HEK293 (cell line): ENCODE measurements around the gene TUBGCP3.

ENCODE experiments used
- CTCF ChIA-PET: fragments of 350-600 bp; formaldehyde crosslinking; extraction: SDS; loops from one replicate; lab custom pipeline; 2021; ENCODE audit warnings: antibody characterized with exemption; lab: Yijun Ruan, JAX
- POLR2A ChIA-PET: fragments of 300-600 bp; formaldehyde crosslinking; extraction: SDS; loops from one replicate; lab custom pipeline; 2020; ENCODE audit warnings: antibody characterized with exemption, inconsistent platforms; lab: Yijun Ruan, JAX
- H3K27ac ChIP-seq: fragments of 200-500 bp; sonication (Bioruptor generic); 2 replicates; pipeline ENCODE4 v1.5.1; 2014; ENCODE audit warnings: low read depth, low read length, control low read depth, inconsistent platforms; ENCODE audit errors: extremely low read depth
- H3K36me3 ChIP-seq, 2 experiments: fragments of 200-500 bp in 1 of 2; sonication (Bioruptor generic) in 1 of 2; 1 replicate in 1 of 2; 2 replicates in 1 of 2; pipeline ENCODE4 v1.5.1; 2014 to 2017; ENCODE audit warnings: inconsistent platforms in 2 of 2, low read length in 2 of 2; ENCODE audit not compliant: control insufficient read depth in 2 of 2, insufficient read depth in 1 of 2
- H3K4me1 ChIP-seq: fragments of 200-500 bp; sonication (Bioruptor generic); 2 replicates; pipeline ENCODE4 v1.5.1; 2014; ENCODE audit warnings: mild to moderate bottlenecking, low read length, inconsistent platforms; ENCODE audit not compliant: control insufficient read depth, insufficient read depth
- H3K4me3 ChIP-seq: 2 replicates; pipeline ENCODE4 v1.5.1; 2011; ENCODE audit warnings: low read depth, mild to moderate bottlenecking, control low read depth, low read length, moderate library complexity
- H3K9me3 ChIP-seq: fragments of 200-500 bp; sonication (Bioruptor generic); 2 replicates; pipeline ENCODE4 v1.5.1; 2014; ENCODE audit warnings: low read depth, low read length, inconsistent platforms; ENCODE audit not compliant: control insufficient read depth, insufficient read depth
- GLI2 ChIP-seq: fragments of 450-650 bp; formaldehyde crosslinking; IDR thresholded peaks from 2 replicates; pipeline ENCODE4; 2017; ENCODE audit warnings: missing biosample characterization, missing genetic modification characterization, low read depth, borderline replicate concordance
- KLF16 ChIP-seq: fragments of 450-650 bp; formaldehyde crosslinking; IDR thresholded peaks from 2 replicates; pipeline ENCODE4 v1.5.1; 2017; ENCODE audit warnings: missing biosample characterization, missing genetic modification characterization
- KLF7 ChIP-seq: fragments of 450-650 bp; formaldehyde crosslinking; IDR thresholded peaks from 2 replicates; pipeline ENCODE4 v1.5.1; 2016; ENCODE audit warnings: missing biosample characterization, missing genetic modification characterization, borderline replicate concordance
- MZF1 ChIP-seq: fragments of 450-650 bp; formaldehyde crosslinking; IDR thresholded peaks from 2 replicates; pipeline ENCODE4 v1.5.1; 2017; ENCODE audit warnings: missing biosample characterization, missing genetic modification characterization, borderline replicate concordance
- RBAK ChIP-seq: fragments of 450-650 bp; formaldehyde crosslinking; IDR thresholded peaks from 2 replicates; pipeline ENCODE4 v1.5.1; 2016; ENCODE audit warnings: missing biosample characterization, missing genetic modification characterization
- REPIN1 ChIP-seq: fragments of 450-650 bp; formaldehyde crosslinking; IDR thresholded peaks from 2 replicates; pipeline ENCODE4 v1.5.1; 2017; ENCODE audit warnings: missing biosample characterization, missing genetic modification characterization, low read depth
- SP2 ChIP-seq: fragments of 450-650 bp; formaldehyde crosslinking; IDR thresholded peaks from 2 replicates; pipeline ENCODE4 v1.5.1; 2016; ENCODE audit warnings: missing biosample characterization, missing genetic modification characterization
- SP7 ChIP-seq: fragments of 450-650 bp; formaldehyde crosslinking; IDR thresholded peaks from 2 replicates; pipeline ENCODE4 v1.5.1; 2016; ENCODE audit warnings: missing biosample characterization, missing genetic modification characterization
- ZBTB20 ChIP-seq: fragments of 450-650 bp; formaldehyde crosslinking; IDR thresholded peaks from 2 replicates; pipeline ENCODE4 v1.5.1; 2016; ENCODE audit warnings: missing biosample characterization, missing genetic modification characterization
- ZBTB7A ChIP-seq: fragments of 450-650 bp; formaldehyde crosslinking; IDR thresholded peaks from 2 replicates; pipeline ENCODE4 v1.5.1; 2016; ENCODE audit warnings: low read depth, missing biosample characterization, missing genetic modification characterization
- ZEB2 ChIP-seq: fragments of 450-650 bp; formaldehyde crosslinking; IDR thresholded peaks from 2 replicates; pipeline ENCODE4 v1.5.1; 2016; ENCODE audit warnings: missing biosample characterization, missing genetic modification characterization
- ZFHX2 ChIP-seq: fragments of 450-650 bp; formaldehyde crosslinking; conservative IDR thresholded peaks from 2 replicates; pipeline ENCODE4 v1.5.1; 2016; ENCODE audit warnings: missing biosample characterization, missing genetic modification characterization
- ZNF132 ChIP-seq: fragments of 450-650 bp; formaldehyde crosslinking; IDR thresholded peaks from 2 replicates; pipeline ENCODE4 v1.5.1; 2017; ENCODE audit warnings: missing biosample characterization, missing genetic modification characterization, borderline replicate concordance
- ZNF133 ChIP-seq: fragments of 450-650 bp; formaldehyde crosslinking; IDR thresholded peaks from 2 replicates; pipeline ENCODE4 v1.5.1; 2016; ENCODE audit warnings: missing biosample characterization, missing genetic modification characterization
- ZNF266 ChIP-seq: fragments of 450-650 bp; formaldehyde crosslinking; IDR thresholded peaks from 2 replicates; pipeline ENCODE4 v1.5.1; 2016; ENCODE audit warnings: missing biosample characterization, missing genetic modification characterization, low read depth
- ZNF324 ChIP-seq: fragments of 450-650 bp; formaldehyde crosslinking; IDR thresholded peaks from 2 replicates; pipeline ENCODE4 v1.5.1; 2016; ENCODE audit warnings: missing biosample characterization, missing genetic modification characterization
- ZNF37A ChIP-seq: fragments of 450-650 bp; IDR thresholded peaks from 2 replicates; pipeline ENCODE4 v1.5.1; 2018; ENCODE audit warnings: missing biosample characterization, missing genetic modification characterization
- ZNF394 ChIP-seq: fragments of 450-650 bp; formaldehyde crosslinking; IDR thresholded peaks from 2 replicates; pipeline ENCODE4 v1.5.1; 2016; ENCODE audit warnings: missing biosample characterization, missing genetic modification characterization, mild to moderate bottlenecking, moderate library complexity, borderline replicate concordance
- ZNF433 ChIP-seq: fragments of 450-650 bp; formaldehyde crosslinking; IDR thresholded peaks from 2 replicates; pipeline ENCODE4 v1.5.1; 2016; ENCODE audit warnings: missing biosample characterization, missing genetic modification characterization, low read depth
- ZNF501 ChIP-seq: fragments of 450-650 bp; formaldehyde crosslinking; IDR thresholded peaks from 2 replicates; pipeline ENCODE4 v1.5.1; 2016; ENCODE audit warnings: missing biosample characterization, missing genetic modification characterization
- ZNF529 ChIP-seq: fragments of 450-650 bp; formaldehyde crosslinking; IDR thresholded peaks from 2 replicates; pipeline ENCODE4 v1.5.1; 2017; ENCODE audit warnings: missing genetic modification characterization, missing biosample characterization; ENCODE audit not compliant: insufficient replicate concordance
- ZNF558 ChIP-seq: fragments of 450-650 bp; formaldehyde crosslinking; IDR thresholded peaks from 2 replicates; pipeline ENCODE4 v1.5.1; 2016; ENCODE audit warnings: missing biosample characterization, missing genetic modification characterization
- ZNF571 ChIP-seq: fragments of 450-650 bp; formaldehyde crosslinking; IDR thresholded peaks from 2 replicates; pipeline ENCODE4 v1.5.0; 2017; ENCODE audit warnings: missing biosample characterization, missing genetic modification characterization
- ZNF610 ChIP-seq: fragments of 450-650 bp; formaldehyde crosslinking; IDR thresholded peaks from 2 replicates; pipeline ENCODE4 v1.5.1; 2016; ENCODE audit warnings: missing biosample characterization, missing genetic modification characterization, borderline replicate concordance
- ZNF621 ChIP-seq: fragments of 450-650 bp; formaldehyde crosslinking; IDR thresholded peaks from 2 replicates; pipeline ENCODE4 v1.5.1; 2017; ENCODE audit warnings: missing biosample characterization, missing genetic modification characterization
- ZNF670 ChIP-seq: fragments of 450-650 bp; formaldehyde crosslinking; IDR thresholded peaks from 2 replicates; pipeline ENCODE4 v1.5.1; 2016; ENCODE audit warnings: missing biosample characterization, missing genetic modification characterization, low read depth
- ZNF785 ChIP-seq: fragments of 450-650 bp; formaldehyde crosslinking; IDR thresholded peaks from 2 replicates; pipeline ENCODE4 v1.5.1; 2016; ENCODE audit warnings: missing biosample characterization, missing genetic modification characterization
- ZNF843 ChIP-seq: fragments of 450-650 bp; formaldehyde crosslinking; IDR thresholded peaks from 2 replicates; pipeline ENCODE4 v1.5.1; 2016; ENCODE audit warnings: missing biosample characterization, missing genetic modification characterization
- ZSCAN16 ChIP-seq: fragments of 450-650 bp; formaldehyde crosslinking; IDR thresholded peaks from 2 replicates; pipeline ENCODE4 v1.5.1; 2016; ENCODE audit warnings: missing biosample characterization, missing genetic modification characterization
- TF ChIP-seq, protein P1 (sequence below): fragments of 450-650 bp; formaldehyde crosslinking; IDR thresholded peaks from 2 replicates; pipeline ENCODE4 v1.5.1; 2016; ENCODE audit warnings: missing biosample characterization, missing genetic modification characterization
- TF ChIP-seq, protein P2 (sequence below): fragments of 450-650 bp; formaldehyde crosslinking; IDR thresholded peaks from 2 replicates; pipeline ENCODE4; 2016; ENCODE audit warnings: missing biosample characterization, missing genetic modification characterization
- TF ChIP-seq, protein P3 (sequence below): fragments of 450-650 bp; formaldehyde crosslinking; IDR thresholded peaks from 2 replicates; pipeline ENCODE4 v1.5.1; 2016; ENCODE audit warnings: missing biosample characterization, missing genetic modification characterization
- TF ChIP-seq, protein P4 (sequence below): fragments of 450-650 bp; formaldehyde crosslinking; IDR thresholded peaks from 2 replicates; pipeline ENCODE4 v1.5.1; 2017; ENCODE audit warnings: missing biosample characterization, missing genetic modification characterization
- TF ChIP-seq, protein P5 (sequence below): fragments of 450-650 bp; formaldehyde crosslinking; IDR thresholded peaks from 2 replicates; pipeline ENCODE4 v1.5.1; 2016; ENCODE audit warnings: missing biosample characterization, missing genetic modification characterization

TUBGCP3 gene

DNA sequence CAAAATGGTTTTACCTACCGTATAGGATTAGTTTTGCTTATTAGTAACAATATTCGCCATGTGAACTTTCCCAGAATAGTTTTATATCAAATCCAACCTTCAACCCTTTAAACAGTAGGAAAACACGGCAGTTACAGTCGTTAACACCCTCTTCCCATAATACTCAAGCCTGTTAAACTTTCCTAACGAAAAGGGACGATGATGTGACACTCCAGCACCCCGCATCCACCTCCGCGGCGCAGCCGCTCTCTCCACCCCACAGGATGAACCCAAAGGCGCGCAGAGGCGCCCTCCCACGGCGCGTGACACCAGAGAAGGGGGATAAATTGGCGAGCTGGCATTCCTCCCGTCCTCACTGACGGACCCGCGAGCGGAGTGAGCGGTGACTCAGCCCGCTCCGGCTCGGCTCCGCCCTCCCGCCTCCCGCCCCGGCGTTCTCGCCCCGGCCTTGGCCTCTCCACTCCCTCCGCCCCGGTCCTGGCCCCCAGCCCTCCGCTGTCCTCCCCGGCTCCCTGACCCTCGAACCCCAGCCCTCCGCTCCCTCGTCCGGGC, 665 bp downstream of the TUBGCP3 start:
- ChIA-PET POLR2A (interaction anchor here (0.6 to 1.4 kb wide), 3 partner anchors 18 to 1077 kb away, joined by 3 to 9 read pairs (median 3); no protein-coding TSS in a partner anchor), CTCF (no interaction called here)
- H3K27ac ChIP-seq: peak overlapping the region; percentile 96
- TF ChIP-seq, protein P1, sequence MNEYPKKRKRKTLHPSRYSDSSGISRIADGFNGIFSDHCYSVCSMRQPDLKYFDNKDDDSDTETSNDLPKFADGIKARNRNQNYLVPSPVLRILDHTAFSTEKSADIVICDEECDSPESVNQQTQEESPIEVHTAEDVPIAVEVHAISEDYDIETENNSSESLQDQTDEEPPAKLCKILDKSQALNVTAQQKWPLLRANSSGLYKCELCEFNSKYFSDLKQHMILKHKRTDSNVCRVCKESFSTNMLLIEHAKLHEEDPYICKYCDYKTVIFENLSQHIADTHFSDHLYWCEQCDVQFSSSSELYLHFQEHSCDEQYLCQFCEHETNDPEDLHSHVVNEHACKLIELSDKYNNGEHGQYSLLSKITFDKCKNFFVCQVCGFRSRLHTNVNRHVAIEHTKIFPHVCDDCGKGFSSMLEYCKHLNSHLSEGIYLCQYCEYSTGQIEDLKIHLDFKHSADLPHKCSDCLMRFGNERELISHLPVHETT (tag by site-specific recombination): peak; percentile 52; the same call in 1 of the 2 replicates
- TF ChIP-seq, protein P2, sequence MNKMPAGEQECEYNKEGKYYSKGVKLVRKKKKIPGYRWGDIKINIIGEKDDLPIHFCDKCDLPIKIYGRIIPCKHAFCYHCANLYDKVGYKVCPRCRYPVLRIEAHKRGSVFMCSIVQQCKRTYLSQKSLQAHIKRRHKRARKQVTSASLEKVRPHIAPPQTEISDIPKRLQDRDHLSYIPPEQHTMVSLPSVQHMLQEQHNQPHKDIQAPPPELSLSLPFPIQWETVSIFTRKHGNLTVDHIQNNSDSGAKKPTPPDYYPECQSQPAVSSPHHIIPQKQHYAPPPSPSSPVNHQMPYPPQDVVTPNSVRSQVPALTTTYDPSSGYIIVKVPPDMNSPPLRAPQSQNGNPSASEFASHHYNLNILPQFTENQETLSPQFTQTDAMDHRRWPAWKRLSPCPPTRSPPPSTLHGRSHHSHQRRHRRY: no peak
- TF ChIP-seq ZNF132 (tag by site-specific recombination): no peak
- TF ChIP-seq ZBTB20 (tag by site-specific recombination): no peak
- TF ChIP-seq KLF7 (tag by site-specific recombination): 0 out of 2 replicates have a peak, but pooled peaks have one; percentile 30
- TF ChIP-seq ZSCAN16 (tag by site-specific recombination): no peak
- no peak for TF ChIP-seq ZNF133 (tag by site-specific recombination)
- 0 out of 2 replicates have a peak, but pooled peaks have one; percentile 7 for TF ChIP-seq ZNF37A
- TF ChIP-seq ZNF558 (tag by site-specific recombination): no peak
- peak; percentile 59 for TF ChIP-seq SP2 (tag by site-specific recombination)
- TF ChIP-seq, protein P3, sequence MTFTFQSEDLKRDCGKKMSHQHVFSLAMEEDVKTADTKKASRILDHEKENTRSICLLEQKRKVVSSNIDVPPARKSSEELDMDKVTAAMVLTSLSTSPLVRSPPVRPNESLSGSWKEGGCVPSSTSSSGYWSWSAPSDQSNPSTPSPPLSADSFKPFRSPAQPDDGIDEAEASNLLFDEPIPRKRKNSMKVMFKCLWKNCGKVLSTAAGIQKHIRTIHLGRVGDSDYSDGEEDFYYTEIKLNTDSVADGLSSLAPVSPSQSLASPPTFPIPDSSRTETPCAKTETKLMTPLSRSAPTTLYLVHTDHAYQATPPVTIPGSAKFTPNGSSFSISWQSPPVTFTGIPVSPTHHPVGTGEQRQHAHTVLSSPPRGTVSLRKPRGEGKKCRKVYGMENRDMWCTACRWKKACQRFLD: no peak
- TF ChIP-seq ZNF433 (tag by site-specific recombination): no peak
- TF ChIP-seq RBAK (tag by site-specific recombination): no peak
- TF ChIP-seq ZNF785 (tag by site-specific recombination): peak; percentile 37; the same call in 1 of the 2 replicates
- TF ChIP-seq ZNF529 (tag by site-specific recombination): no peak
- no peak for TF ChIP-seq REPIN1
- peak; percentile 67 for TF ChIP-seq SP7 (tag by site-specific recombination)
- TF ChIP-seq ZNF266 (tag by site-specific recombination): no peak
- peak; percentile 91 for TF ChIP-seq ZEB2 (tag by site-specific recombination)
- TF ChIP-seq ZNF621 (tag by site-specific recombination): no peak
- peak; percentile 85 for TF ChIP-seq ZNF324
- TF ChIP-seq ZNF571 (tag by site-specific recombination): no peak
- TF ChIP-seq ZNF670: no peak
- TF ChIP-seq, protein P4, sequence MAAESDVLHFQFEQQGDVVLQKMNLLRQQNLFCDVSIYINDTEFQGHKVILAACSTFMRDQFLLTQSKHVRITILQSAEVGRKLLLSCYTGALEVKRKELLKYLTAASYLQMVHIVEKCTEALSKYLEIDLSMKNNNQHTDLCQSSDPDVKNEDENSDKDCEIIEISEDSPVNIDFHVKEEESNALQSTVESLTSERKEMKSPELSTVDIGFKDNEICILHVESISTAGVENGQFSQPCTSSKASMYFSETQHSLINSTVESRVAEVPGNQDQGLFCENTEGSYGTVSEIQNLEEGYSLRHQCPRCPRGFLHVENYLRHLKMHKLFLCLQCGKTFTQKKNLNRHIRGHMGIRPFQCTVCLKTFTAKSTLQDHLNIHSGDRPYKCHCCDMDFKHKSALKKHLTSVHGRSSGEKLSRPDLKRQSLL: no peak
- peak; percentile 82 for TF ChIP-seq ZNF501 (tag by site-specific recombination)
- TF ChIP-seq, protein P5, sequence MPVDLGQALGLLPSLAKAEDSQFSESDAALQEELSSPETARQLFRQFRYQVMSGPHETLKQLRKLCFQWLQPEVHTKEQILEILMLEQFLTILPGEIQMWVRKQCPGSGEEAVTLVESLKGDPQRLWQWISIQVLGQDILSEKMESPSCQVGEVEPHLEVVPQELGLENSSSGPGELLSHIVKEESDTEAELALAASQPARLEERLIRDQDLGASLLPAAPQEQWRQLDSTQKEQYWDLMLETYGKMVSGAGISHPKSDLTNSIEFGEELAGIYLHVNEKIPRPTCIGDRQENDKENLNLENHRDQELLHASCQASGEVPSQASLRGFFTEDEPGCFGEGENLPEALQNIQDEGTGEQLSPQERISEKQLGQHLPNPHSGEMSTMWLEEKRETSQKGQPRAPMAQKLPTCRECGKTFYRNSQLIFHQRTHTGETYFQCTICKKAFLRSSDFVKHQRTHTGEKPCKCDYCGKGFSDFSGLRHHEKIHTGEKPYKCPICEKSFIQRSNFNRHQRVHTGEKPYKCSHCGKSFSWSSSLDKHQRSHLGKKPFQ (tag by site-specific recombination): 0 out of 2 replicates have a peak, but pooled peaks have one; percentile 31
- TF ChIP-seq GLI2 (tag by site-specific recombination): no peak
- peak; percentile 59; the same call in 1 of the 2 replicates for TF ChIP-seq ZNF394 (tag by site-specific recombination)
- TF ChIP-seq ZBTB7A (tag by site-specific recombination): peak; percentile 70; the same call in 1 of the 2 replicates
- peak; percentile 56; the same call in 1 of the 2 replicates for TF ChIP-seq ZNF610 (tag by site-specific recombination)
- peak; percentile 64; the same call in 1 of the 2 replicates for TF ChIP-seq ZNF843
- TF ChIP-seq ZFHX2: peak; percentile 87
- no peak for TF ChIP-seq MZF1 (tag by site-specific recombination)
- no peak for TF ChIP-seq KLF16 (tag by site-specific recombination)

More for the DNA sequence above, 665 bp downstream of the TUBGCP3 start:
- Histone ChIP-seq H3K4me3 (peak overlapping the region; percentile 94), H3K9me3 (no peaks in the 10 kb centered on the region), H3K4me1 (0 out of 2 replicates have a peak, but pooled peaks cover 4% of the 10 kb centered on the region), H3K36me3 (no peaks in the 10 kb centered on the region)
